Measurements from ENCODE around the gene TTC7B.
"Not testable (repeated sequence)": the region's sequence is repeated elsewhere in the genome, so short reads cannot be mapped to it uniquely, and the experiment has no call there.

Gene TTC7B

DNA sequence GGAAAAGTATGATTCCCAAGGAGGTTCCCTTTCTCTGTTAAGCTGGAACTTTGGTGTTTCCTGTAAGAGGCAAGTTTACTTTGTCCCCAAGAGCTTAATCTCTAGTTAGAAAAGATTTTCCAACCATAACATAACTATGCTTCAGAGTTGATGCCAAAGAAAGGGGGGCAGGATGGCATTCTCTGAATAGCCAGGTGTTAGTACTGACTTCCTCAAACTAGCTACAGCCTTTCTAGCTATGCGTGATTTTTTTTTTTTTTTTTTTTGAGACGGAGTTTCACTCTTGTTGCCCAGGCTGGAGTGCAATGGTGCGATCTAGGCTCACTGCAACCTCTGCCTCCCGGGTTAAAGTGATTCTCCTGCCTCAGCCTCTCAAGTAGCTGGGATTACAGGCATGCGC lies 39.9 kb upstream of the TTC7B start:
- DNase-seq (ENCODE audit: low spot score); H3K79me1 ChIP-seq (ENCODE audit: low read depth, low read length); H4K8ac ChIP-seq (ENCODE audit: low read depth, low read length); H2AK5ac ChIP-seq (ENCODE audit: low read depth, low read length); H3K4ac ChIP-seq (ENCODE audit: low read length); H3K23ac ChIP-seq (ENCODE audit: low read depth, low read length, poor library complexity); H3K4me2 ChIP-seq (ENCODE audit: insufficient read depth, low read length, poor library complexity, severe bottlenecking); H2AFZ ChIP-seq (ENCODE audit: low read length); H3K9ac ChIP-seq (ENCODE audit: low read depth, low read length, poor library complexity); H2BK120ac ChIP-seq (ENCODE audit: low read depth, low read length); H3K27me3 ChIP-seq (ENCODE audit: control insufficient read depth in 3 of 3, insufficient read depth in 3 of 3, low read depth in 1 of 3, low read length in 3 of 3); H3K9me3 ChIP-seq (replicated peaks in 1 of 2; ENCODE audit: control insufficient read depth in 2 of 2, insufficient read depth in 1 of 2, low read depth in 1 of 2, low read length in 2 of 2); H4K91ac ChIP-seq (ENCODE audit: low read depth, low read length, poor library complexity); H3K18ac ChIP-seq (ENCODE audit: low read length); H2BK5ac ChIP-seq (ENCODE audit: low read length); H3K4me1 ChIP-seq (ENCODE audit: control insufficient read depth in 2 of 2, insufficient read depth in 1 of 2, low read depth in 1 of 2, low read length in 2 of 2); H3K4me3 ChIP-seq (ENCODE audit: low read length in 2 of 2); H3K36me3 ChIP-seq (replicated peaks in 1 of 2; ENCODE audit: control insufficient read depth in 2 of 2, insufficient read depth in 2 of 2, low read length in 2 of 2); H3K27ac ChIP-seq (replicated peaks; ENCODE audit: low read length); H2BK12ac ChIP-seq (ENCODE audit: low read length); H2BK15ac ChIP-seq (ENCODE audit: low read length); H3K14ac ChIP-seq (ENCODE audit: low read length): not testable (repeated sequence)
- no CpG with 5 or more reads among the region's 5 CpGs for WGBS, 2 donors (ENCODE audit: extremely low coverage in 2 of 2, insufficient read length in 2 of 2, insufficient replicate concordance in 1 of 2)

DNA sequence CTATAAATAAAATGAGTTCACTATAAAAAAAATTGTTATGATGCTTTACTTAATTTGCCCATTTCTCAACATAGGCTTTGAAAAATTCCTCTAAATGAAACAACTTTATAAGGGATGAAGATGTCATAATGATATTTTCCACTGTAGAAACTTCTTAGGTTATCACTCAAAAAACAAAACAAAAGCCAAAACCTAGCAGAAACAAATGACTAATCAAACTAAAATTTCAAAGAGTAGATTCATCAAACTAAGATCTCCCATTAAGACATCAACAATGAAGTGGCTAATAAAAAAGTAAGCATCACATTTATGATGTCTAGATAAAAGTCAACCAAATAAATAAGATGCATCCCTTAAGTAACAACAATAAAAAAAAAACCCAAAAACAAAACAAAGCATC lies 36.9 kb upstream of the TTC7B start:
- H3K4me3 ChIP-seq (ENCODE audit: low read length in 2 of 2), result no peak overlapping the region
- H3K4me2 ChIP-seq (ENCODE audit: insufficient read depth, low read length, poor library complexity, severe bottlenecking), result no peak overlapping the region
- DNase-seq (ENCODE audit: low spot score), result no peak
- H3K27me3 ChIP-seq (ENCODE audit: control insufficient read depth in 3 of 3, insufficient read depth in 3 of 3, low read depth in 1 of 3, low read length in 3 of 3), result no peaks in the 10 kb centered on the region
- no peak overlapping the region for H3K27ac ChIP-seq (replicated peaks; ENCODE audit: low read length)
- no peak overlapping the region for H3K9ac ChIP-seq (ENCODE audit: low read depth, low read length, poor library complexity)
- H3K23ac ChIP-seq (ENCODE audit: low read depth, low read length, poor library complexity), result no peak overlapping the region
- no peak overlapping the region for H3K14ac ChIP-seq (ENCODE audit: low read length)
- no peak overlapping the region for H2BK5ac ChIP-seq (ENCODE audit: low read length)
- H3K18ac ChIP-seq (ENCODE audit: low read length), result no peak overlapping the region
- no peak overlapping the region for H2AFZ ChIP-seq (ENCODE audit: low read length)
- H3K36me3 ChIP-seq (replicated peaks in 1 of 2; ENCODE audit: control insufficient read depth in 2 of 2, insufficient read depth in 2 of 2, low read length in 2 of 2), result no peaks in the 10 kb centered on the region
- no peak overlapping the region for H4K91ac ChIP-seq (ENCODE audit: low read depth, low read length, poor library complexity)
- H3K4me1 ChIP-seq (ENCODE audit: control insufficient read depth in 2 of 2, insufficient read depth in 1 of 2, low read depth in 1 of 2, low read length in 2 of 2), result peaks cover 2 to 4% of the 10 kb centered on the region in 2 donors
- H2AK5ac ChIP-seq (ENCODE audit: low read depth, low read length), result no peak overlapping the region
- H3K9me3 ChIP-seq (replicated peaks in 1 of 2; ENCODE audit: control insufficient read depth in 2 of 2, insufficient read depth in 1 of 2, low read depth in 1 of 2, low read length in 2 of 2), result no peaks in the 10 kb centered on the region
- H4K8ac ChIP-seq (ENCODE audit: low read depth, low read length), result no peak overlapping the region
- no peaks in the 10 kb centered on the region for H3K79me1 ChIP-seq (ENCODE audit: low read depth, low read length)
- H2BK12ac ChIP-seq (ENCODE audit: low read length), result no peak overlapping the region
- H2BK120ac ChIP-seq (ENCODE audit: low read depth, low read length), result no peak overlapping the region
- H2BK15ac ChIP-seq (ENCODE audit: low read length), result no peak overlapping the region
- no peak overlapping the region for H3K4ac ChIP-seq (ENCODE audit: low read length)

DNA sequence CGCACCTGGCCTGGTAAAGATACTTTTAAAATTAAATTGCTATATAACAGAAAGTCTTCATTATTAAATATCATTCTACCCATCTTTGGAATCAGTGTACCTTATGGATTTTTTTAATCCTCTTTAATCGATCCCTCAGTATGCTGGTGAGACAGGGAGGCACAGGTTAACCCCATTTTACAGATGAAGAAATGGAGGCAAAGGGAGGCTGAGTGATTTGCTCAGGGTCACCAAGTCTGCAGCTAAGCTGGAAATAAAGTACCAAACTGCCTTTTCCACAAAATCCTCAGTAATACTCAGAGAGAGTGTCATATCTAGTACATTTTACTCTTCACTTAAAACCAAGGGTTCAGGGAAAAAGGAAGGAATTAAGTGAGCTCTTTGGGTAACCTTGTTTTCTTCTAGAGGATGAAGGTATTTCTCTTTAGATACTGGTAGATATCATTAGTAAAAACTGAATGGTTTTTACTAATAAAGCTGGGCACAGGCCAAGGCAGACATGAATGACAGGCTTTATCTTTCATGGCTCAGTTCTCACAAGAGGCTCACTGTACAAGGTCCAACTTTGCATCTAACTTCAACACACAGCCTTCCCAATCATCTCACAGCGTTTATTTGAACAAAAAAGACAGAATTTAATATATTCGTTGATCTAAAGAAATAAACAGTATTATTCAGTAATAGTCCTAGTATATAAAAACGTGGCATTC lies 35.3 kb upstream of the TTC7B start:
- no peak overlapping the region for H3K9ac ChIP-seq (ENCODE audit: low read depth, low read length, poor library complexity)
- no peak overlapping the region for H2AFZ ChIP-seq (ENCODE audit: low read length)
- H3K4ac ChIP-seq (ENCODE audit: low read length), result no peak overlapping the region
- H2BK120ac ChIP-seq (ENCODE audit: low read depth, low read length), result no peak overlapping the region
- no peak overlapping the region for H4K8ac ChIP-seq (ENCODE audit: low read depth, low read length)
- peaks cover 2 to 4% of the 10 kb centered on the region in 2 donors for H3K4me1 ChIP-seq (ENCODE audit: control insufficient read depth in 2 of 2, insufficient read depth in 1 of 2, low read depth in 1 of 2, low read length in 2 of 2)
- no peak for DNase-seq (ENCODE audit: low spot score)
- H3K23ac ChIP-seq (ENCODE audit: low read depth, low read length, poor library complexity), result no peak overlapping the region
- no CpG with 5 or more reads among the region's 5 CpGs for WGBS, 2 donors (ENCODE audit: extremely low coverage in 2 of 2, insufficient read length in 2 of 2, insufficient replicate concordance in 1 of 2)
- H3K27ac ChIP-seq (replicated peaks; ENCODE audit: low read length), result no peak overlapping the region
- H3K14ac ChIP-seq (ENCODE audit: low read length), result no peak overlapping the region
- H2BK5ac ChIP-seq (ENCODE audit: low read length), result no peak overlapping the region
- H3K4me3 ChIP-seq (ENCODE audit: low read length in 2 of 2), result no peak overlapping the region
- H3K4me2 ChIP-seq (ENCODE audit: insufficient read depth, low read length, poor library complexity, severe bottlenecking), result no peak overlapping the region
- no peak overlapping the region for H2BK12ac ChIP-seq (ENCODE audit: low read length)
- no peaks in the 10 kb centered on the region for H3K36me3 ChIP-seq (replicated peaks in 1 of 2; ENCODE audit: control insufficient read depth in 2 of 2, insufficient read depth in 2 of 2, low read length in 2 of 2)
- H4K91ac ChIP-seq (ENCODE audit: low read depth, low read length, poor library complexity), result no peak overlapping the region
- H3K18ac ChIP-seq (ENCODE audit: low read length), result no peak overlapping the region
- H3K79me1 ChIP-seq (ENCODE audit: low read depth, low read length), result no peaks in the 10 kb centered on the region
- no peaks in the 10 kb centered on the region for H3K27me3 ChIP-seq (ENCODE audit: control insufficient read depth in 3 of 3, insufficient read depth in 3 of 3, low read depth in 1 of 3, low read length in 3 of 3)
- no peak overlapping the region for H2AK5ac ChIP-seq (ENCODE audit: low read depth, low read length)
- H3K9me3 ChIP-seq (replicated peaks in 1 of 2; ENCODE audit: control insufficient read depth in 2 of 2, insufficient read depth in 1 of 2, low read depth in 1 of 2, low read length in 2 of 2), result no peaks in the 10 kb centered on the region
- no peak overlapping the region for H2BK15ac ChIP-seq (ENCODE audit: low read length)

DNA sequence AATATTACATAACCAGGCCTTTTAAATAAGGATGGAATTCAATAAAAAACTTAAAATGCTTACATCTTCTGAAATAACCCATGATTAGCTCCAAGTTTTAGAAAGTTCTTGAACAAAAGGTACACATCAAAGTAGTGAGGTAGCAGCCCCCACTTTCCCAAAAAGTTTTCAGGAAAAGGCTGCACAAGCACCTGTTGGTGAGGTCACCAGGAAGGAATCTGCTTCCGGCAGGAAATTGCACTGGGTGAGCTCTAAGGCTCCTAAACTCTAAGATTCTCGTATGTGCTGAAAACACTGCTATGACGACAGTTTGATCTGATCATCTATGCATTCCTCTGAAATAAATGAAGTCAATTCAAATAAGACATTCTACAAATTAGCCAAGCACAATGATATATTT lies 34.3 kb upstream of the TTC7B start:
- H2BK12ac ChIP-seq (ENCODE audit: low read length), result no peak overlapping the region
- H3K27ac ChIP-seq (replicated peaks; ENCODE audit: low read length), result no peak overlapping the region
- H4K91ac ChIP-seq (ENCODE audit: low read depth, low read length, poor library complexity), result no peak overlapping the region
- H3K4me2 ChIP-seq (ENCODE audit: insufficient read depth, low read length, poor library complexity, severe bottlenecking), result no peak overlapping the region
- H3K4me1 ChIP-seq (ENCODE audit: control insufficient read depth in 2 of 2, insufficient read depth in 1 of 2, low read depth in 1 of 2, low read length in 2 of 2), result peaks cover 2 to 4% of the 10 kb centered on the region in 2 donors
- H2AK5ac ChIP-seq (ENCODE audit: low read depth, low read length), result no peak overlapping the region
- no peak overlapping the region for H3K4ac ChIP-seq (ENCODE audit: low read length)
- no peak overlapping the region for H2BK15ac ChIP-seq (ENCODE audit: low read length)
- H3K9ac ChIP-seq (ENCODE audit: low read depth, low read length, poor library complexity), result no peak overlapping the region
- H3K36me3 ChIP-seq (replicated peaks in 1 of 2; ENCODE audit: control insufficient read depth in 2 of 2, insufficient read depth in 2 of 2, low read length in 2 of 2), result no peaks in the 10 kb centered on the region
- no peak overlapping the region for H3K18ac ChIP-seq (ENCODE audit: low read length)
- H2BK5ac ChIP-seq (ENCODE audit: low read length), result no peak overlapping the region
- no peaks in the 10 kb centered on the region for H3K9me3 ChIP-seq (replicated peaks in 1 of 2; ENCODE audit: control insufficient read depth in 2 of 2, insufficient read depth in 1 of 2, low read depth in 1 of 2, low read length in 2 of 2)
- no peaks in the 10 kb centered on the region for H3K79me1 ChIP-seq (ENCODE audit: low read depth, low read length)
- H2BK120ac ChIP-seq (ENCODE audit: low read depth, low read length), result no peak overlapping the region
- no CpG with 5 or more reads among the region's 3 CpGs for WGBS, 2 donors (ENCODE audit: extremely low coverage in 2 of 2, insufficient read length in 2 of 2, insufficient replicate concordance in 1 of 2)
- H3K27me3 ChIP-seq (ENCODE audit: control insufficient read depth in 3 of 3, insufficient read depth in 3 of 3, low read depth in 1 of 3, low read length in 3 of 3), result no peaks in the 10 kb centered on the region
- H2AFZ ChIP-seq (ENCODE audit: low read length), result no peak overlapping the region
- H3K4me3 ChIP-seq (ENCODE audit: low read length in 2 of 2), result no peak overlapping the region
- H3K23ac ChIP-seq (ENCODE audit: low read depth, low read length, poor library complexity), result no peak overlapping the region
- no peak overlapping the region for H3K14ac ChIP-seq (ENCODE audit: low read length)
- H4K8ac ChIP-seq (ENCODE audit: low read depth, low read length), result no peak overlapping the region
- no peak for DNase-seq (ENCODE audit: low spot score)
